Kidney (tissue), 14 donors: ENCODE data around the gene MORN1. TPM values are rescaled to one million over a fixed set of nuclear protein-coding genes. Genes with fewer than 3 reads are reported as not detected.

Experiments
- DNase-seq, 5 donors: peaks; one replicate each; pipeline ENCODE4 v3.0.0-alpha.2; 2013 to 2020
- FAIRE-seq: peaks from 2 replicates; lab custom pipeline; 2012; peaks lifted over from hg19 to GRCh38; lab: Jason Lieb, UNC
- H3K27ac ChIP-seq, 2 donors: one replicate each; pipeline ENCODE4 v1.7.0; 2013; ENCODE audit warnings: low read depth in 2 of 2, low read length in 2 of 2, inconsistent platforms in 1 of 2
- H3K27me3 ChIP-seq: one replicate; pipeline ENCODE4 v1.7.1; 2013; ENCODE audit warnings: low read length, inconsistent platforms; ENCODE audit not compliant: control insufficient read depth, insufficient read depth
- H3K36me3 ChIP-seq, 3 donors: one replicate each; pipeline versions ENCODE4 v1.7.0 to v1.7.1; 2013; ENCODE audit warnings: low read length in 3 of 3, control low read depth in 1 of 3, inconsistent platforms in 1 of 3; ENCODE audit not compliant: insufficient read depth in 3 of 3, control insufficient read depth in 2 of 3
- H3K4me1 ChIP-seq, 3 donors: one replicate each; pipeline versions ENCODE4 v1.7.0 to v1.7.1; 2013; ENCODE audit warnings: low read length in 3 of 3, inconsistent platforms in 1 of 3, low read depth in 1 of 3; ENCODE audit not compliant: control insufficient read depth in 2 of 3, insufficient read depth in 2 of 3
- H3K4me3 ChIP-seq, 3 donors: one replicate each; pipeline versions ENCODE4 v1.7.0 to v1.8.1; 2013; ENCODE audit warnings: low read length in 3 of 3, control low read depth in 1 of 3, inconsistent platforms in 1 of 3
- H3K9ac ChIP-seq, 3 donors: one replicate each; pipeline versions ENCODE4 v1.7.0 to v1.7.1; 2013; ENCODE audit warnings: low read length in 3 of 3, control low read depth in 1 of 3, inconsistent platforms in 1 of 3
- H3K9me3 ChIP-seq, 3 donors: one replicate each; pipeline versions ENCODE4 v1.7.0 to v1.7.1; 2013; ENCODE audit warnings: low read length in 3 of 3, control low read depth in 1 of 3, inconsistent platforms in 1 of 3; ENCODE audit not compliant: control insufficient read depth in 2 of 3, insufficient read depth in 1 of 3
- CTCF ChIP-seq: IDR thresholded peaks from 3 replicates; pipeline ENCODE4 v1.5.1; 2012; ENCODE audit warnings: mild to moderate bottlenecking, moderate library complexity, borderline replicate concordance; ENCODE audit not compliant: insufficient read depth; ENCODE audit errors: extremely low read depth
- intact Hi-C: fragments of 100-400 bp; cut with DNase I; formaldehyde crosslinking; loops from one replicate; pipeline ENCODE4 v1.11.1; 2022
- polyA plus RNA-seq: library from polyadenylated mRNA; stranded (reverse); fragments of 350-450 nt; fragmentation: Illumina TruSeq; extraction: RNeasy Lipid Tissue Mini Kit (QIAGEN cat#74804); gene quantifications from one replicate; pipeline ENCODE4 v1.2.3, GENCODE V29; 2014; ENCODE audit warnings: low read depth, low replicate concordance; ENCODE audit not compliant: insufficient read depth
- total RNA-seq: library from RNA; stranded (reverse); fragmentation: NEBNext Ultra II Directional; extraction: Animal tissue kit (Norgen Biotek cat#: 25700); gene quantifications from one replicate; pipeline ENCODE4 v1.2.1, GENCODE V29; 2021
- donor health status: control.
- donor health status: control.
- donor health status: control.
- donor health status: control.
- donor health status: control.
- donor health status: DM: yes; HTN: yes; CAD: no.
- donor health status: Normal renal cell carcinoma (clear cell type).

MORN1 gene
- total and polyA plus RNA-seq, 2 donors from 2014 or later, result 9.0 to 24.7 TPM

DNA sequence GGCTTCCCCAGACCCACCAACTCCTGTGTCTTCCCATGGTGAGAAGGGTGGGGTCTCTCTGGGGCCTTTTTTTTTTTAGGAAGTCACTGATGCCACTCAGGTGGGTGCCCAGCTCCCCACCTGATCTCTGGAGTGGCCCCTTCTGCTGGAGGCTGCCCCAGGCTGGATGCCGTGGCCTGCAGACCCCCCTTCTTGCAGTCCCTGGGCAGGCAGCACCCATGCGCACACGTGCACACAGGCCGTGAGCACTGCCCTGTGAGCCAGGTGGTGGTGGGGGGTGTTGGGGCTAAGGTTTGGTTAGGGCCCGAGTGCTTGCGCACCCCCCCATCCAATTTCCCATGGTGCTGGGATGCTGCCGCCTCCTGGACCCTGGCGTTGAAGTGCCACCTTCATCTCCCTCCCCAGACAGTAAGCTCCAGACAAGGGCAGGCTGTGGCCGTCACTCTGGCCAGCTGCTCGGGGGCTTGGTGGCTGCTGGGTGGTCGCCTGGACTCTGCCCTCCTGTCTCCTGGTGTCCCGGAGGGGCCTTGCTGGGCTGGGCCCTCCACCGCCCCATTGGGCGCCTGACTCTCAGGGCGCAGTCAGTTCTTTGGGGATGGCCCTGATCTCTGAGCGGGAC lies 112.7 kb downstream of the MORN1 start:
- intact Hi-C loops, result no loop called here
- no peak for FAIRE-seq
- Histone ChIP-seq H3K36me3 (peaks cover 0 to 4% (median 3%) of the 10 kb centered on the region in 3 donors), H3K4me3 (no peak overlapping the region), H3K27ac (peak overlapping the region in 1 of 2 donors; percentile 40), H3K9me3 (peaks cover 0 to 2% (median 0%) of the 10 kb centered on the region in 3 donors), H3K27me3 (no peaks in the 10 kb centered on the region), H3K9ac (no peak overlapping the region), H3K4me1 (peaks cover 0 to 52% (median 42%) of the 10 kb centered on the region in 3 donors)
- no peak for DNase-seq
- TF ChIP-seq CTCF, result no peak

GRCh38 chr1:2277741-2278488 lies 113.4 kb downstream of the MORN1 start:
- H3K9ac ChIP-seq, result no peak overlapping the region
- intact Hi-C loops, result no loop called here
- H3K4me3 ChIP-seq, result no peak overlapping the region
- H3K27me3 ChIP-seq, result no peaks in the 10 kb centered on the region
- peaks cover 0 to 60% (median 49%) of the 10 kb centered on the region in 3 donors for H3K4me1 ChIP-seq
- H3K27ac ChIP-seq, result peak overlapping the region in 1 of 2 donors; percentile 23
- FAIRE-seq (no peak), DNase-seq (peak in 1 of 5 donors; percentile 73)
- TF ChIP-seq CTCF, result no peak
- peaks cover 0 to 2% (median 0%) of the 10 kb centered on the region in 3 donors for H3K9me3 ChIP-seq
- H3K36me3 ChIP-seq, result peaks cover 0 to 4% (median 3%) of the 10 kb centered on the region in 3 donors

DNA sequence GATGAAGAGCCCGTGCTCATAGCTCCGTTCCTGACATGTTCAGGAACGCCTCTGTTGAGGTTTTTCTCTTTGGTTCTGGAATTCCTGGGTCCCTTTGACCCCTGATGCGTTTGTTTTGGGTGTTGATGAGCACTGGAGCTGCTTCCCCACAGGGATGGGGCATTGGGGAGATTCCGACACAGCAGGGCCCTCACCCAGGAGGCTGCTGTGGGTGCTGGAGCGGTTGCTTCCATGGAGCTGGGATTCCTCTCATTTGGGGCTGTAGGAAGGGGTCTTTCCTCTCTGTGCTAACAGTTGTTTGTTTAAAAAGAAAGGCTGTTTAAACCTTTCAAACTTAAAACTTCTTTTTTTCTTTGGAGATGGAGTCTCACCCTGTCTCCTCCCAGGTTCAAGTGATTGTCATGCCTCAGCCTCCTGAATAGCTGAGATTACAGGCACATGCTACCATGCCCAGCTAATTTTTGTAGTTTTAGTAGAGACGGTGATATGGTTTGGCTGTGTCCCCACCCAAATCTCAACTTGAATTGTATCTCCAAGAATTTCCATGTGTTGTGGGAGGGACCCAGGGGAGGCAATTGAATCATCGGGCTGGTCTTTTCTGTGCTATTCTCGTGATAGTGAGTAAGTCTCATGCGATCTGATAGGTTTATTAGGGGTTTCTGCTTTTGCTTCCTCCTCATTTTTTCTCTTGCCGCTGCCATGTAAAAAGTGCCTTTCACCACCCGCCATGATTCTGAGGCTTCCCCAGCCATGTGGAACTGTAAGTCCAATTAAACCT lies 114.4 kb downstream of the MORN1 start:
- H3K9me3 ChIP-seq, result peaks cover 0 to 2% (median 0%) of the 10 kb centered on the region in 3 donors
- intact Hi-C loops, result no loop called here
- peak overlapping the region in 1 of 3 donors; percentile 55 for H3K9ac ChIP-seq
- TF ChIP-seq CTCF, result no peak
- peaks cover 0 to 65% (median 54%) of the 10 kb centered on the region in 3 donors for H3K4me1 ChIP-seq
- H3K4me3 ChIP-seq, result no peak overlapping the region
- H3K36me3 ChIP-seq, result peaks cover 0 to 4% (median 3%) of the 10 kb centered on the region in 3 donors
- FAIRE-seq (no peak), DNase-seq (peak in 1 of 5 donors; percentile 6)
- no peaks in the 10 kb centered on the region for H3K27me3 ChIP-seq
- peak overlapping the region in 1 of 2 donors; percentile 17 for H3K27ac ChIP-seq
